HG03520 (cell line): ENCODE results near the gene ZNF557.

Source experiments
- ATAC-seq: cut with Tn5 transposase; IDR thresholded peaks from one replicate; pipeline ENCODE4 v1.9.1; 2021; ENCODE audit warnings: mild to moderate bottlenecking, moderate library complexity; ENCODE audit not compliant: unreplicated experiment

ZNF557 gene

GRCh38 chr19:7074705-7075282, 5.3 kb downstream of the ZNF557 start:
- no peak for ATAC-seq

- no peak for ATAC-seq
These were observed 6.6 kb downstream of the ZNF557 start for GRCh38 chr19:7076151-7076550.

GRCh38 chr19:7078008-7078407, 8.5 kb downstream of the ZNF557 start:
- ATAC-seq, result no peak

GRCh38 chr19:7083076-7083956, 13.8 kb downstream of the ZNF557 start:
- ATAC-seq, result no peak

- ATAC-seq, result no peak
These were observed 19.5 kb downstream of the ZNF557 start for GRCh38 chr19:7088999-7089398.

- ATAC-seq, result no peak
These were observed 28.6 kb downstream of the ZNF557 start for GRCh38 chr19:7098096-7098495.

GRCh38 chr19:7098701-7099596, 29.4 kb downstream of the ZNF557 start:
- peak; percentile 76 for ATAC-seq

- no peak for ATAC-seq
These were observed 30.1 kb downstream of the ZNF557 start for GRCh38 chr19:7099597-7099921.

- ATAC-seq, result no peak
These were observed 32.2 kb downstream of the ZNF557 start for GRCh38 chr19:7101498-7102253.

GRCh38 chr19:7104747-7105447, 35.4 kb downstream of the ZNF557 start:
- ATAC-seq, result no peak

GRCh38 chr19:7106711-7107657, 37.5 kb downstream of the ZNF557 start:
- ATAC-seq, result no peak

- ATAC-seq, result no peak
These were observed 40.3 kb downstream of the ZNF557 start for GRCh38 chr19:7109678-7110289.

GRCh38 chr19:7112675-7113074, 43.2 kb downstream of the ZNF557 start:
- no peak for ATAC-seq

GRCh38 chr19:7113233-7113632, 43.7 kb downstream of the ZNF557 start:
- ATAC-seq, result no peak

GRCh38 chr19:7115721-7116120, 46.2 kb downstream of the ZNF557 start:
- no peak for ATAC-seq

GRCh38 chr19:7117248-7117647, 47.7 kb downstream of the ZNF557 start:
- no peak for ATAC-seq

- ATAC-seq, result no peak
These were observed 50.1 kb downstream of the ZNF557 start for GRCh38 chr19:7119582-7119981.

GRCh38 chr19:7120499-7120898, 51.0 kb downstream of the ZNF557 start:
- ATAC-seq, result no peak

GRCh38 chr19:7122701-7123100, 53.2 kb downstream of the ZNF557 start:
- ATAC-seq, result no peak
